HG02798 (cell line): ENCODE data around the gene SACS.
"Not testable (repeated sequence)": the region's sequence is repeated elsewhere in the genome, so short reads cannot be mapped to it uniquely, and the experiment has no call there.

Source experiments
- ATAC-seq: cut with Tn5 transposase; IDR thresholded peaks from one replicate; pipeline ENCODE4 v1.9.1; 2021; ENCODE audit warnings: mild to moderate bottlenecking; ENCODE audit not compliant: unreplicated experiment, poor library complexity

The SACS gene

GRCh38 chr13:23455401-23456185 lies 22.1 kb upstream of the SACS start:
- ATAC-seq: no peak

GRCh38 chr13:23453132-23453531 lies 19.6 kb upstream of the SACS start:
- ATAC-seq: no peak

GRCh38 chr13:23450340-23451046 lies 17.0 kb upstream of the SACS start:
- ATAC-seq: no peak

- no peak for ATAC-seq
These were observed 16.1 kb upstream of the SACS start for GRCh38 chr13:23449398-23450162.

- no peak for ATAC-seq
These were observed 14.4 kb upstream of the SACS start for GRCh38 chr13:23447927-23448326.

DNA sequence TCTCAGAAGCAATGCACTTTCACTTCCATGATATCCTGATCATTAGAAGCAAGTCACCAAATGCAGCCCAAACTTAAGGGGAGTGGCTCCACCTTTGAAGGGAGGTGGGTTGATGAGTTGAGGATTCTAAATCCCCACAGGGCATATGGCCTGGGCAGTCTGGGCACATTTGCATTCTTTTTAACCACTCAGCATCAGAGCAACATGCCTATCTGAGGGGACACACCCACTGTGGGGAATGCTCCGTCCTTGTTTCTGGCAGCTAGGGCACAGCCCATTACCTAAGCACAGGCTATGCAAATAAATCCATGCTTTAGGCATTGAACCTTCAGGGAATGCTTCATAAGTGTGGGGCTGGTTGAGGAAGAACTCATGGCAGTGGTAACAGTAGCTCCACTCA lies 12.3 kb upstream of the SACS start:
- ATAC-seq: no peak

- no peak for ATAC-seq
These were observed 10.4 kb upstream of the SACS start for GRCh38 chr13:23443878-23444277.

- no peak for ATAC-seq
These were observed 9.6 kb upstream of the SACS start for GRCh38 chr13:23443110-23443509.

GRCh38 chr13:23440821-23441618 lies 7.5 kb upstream of the SACS start:
- no peak for ATAC-seq

DNA sequence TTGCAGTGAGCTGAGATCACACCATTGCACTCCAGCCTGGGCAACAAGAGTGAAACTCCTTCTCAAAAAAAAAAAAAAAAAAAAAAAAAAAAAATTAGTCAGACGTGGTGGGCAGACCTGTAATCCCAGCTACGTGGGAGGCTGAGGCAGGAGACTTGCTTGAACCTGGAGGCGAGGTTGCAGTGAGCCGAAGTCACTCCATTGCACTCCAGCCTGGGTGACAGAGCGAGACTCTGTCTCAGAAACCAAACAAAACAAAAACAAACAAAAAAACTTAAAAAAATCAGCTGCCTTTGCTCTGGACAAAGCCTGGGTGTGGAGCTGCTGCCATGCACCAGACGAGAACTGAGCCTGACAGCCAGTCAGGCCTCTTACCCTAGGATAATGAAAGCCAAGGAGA lies 6.8 kb upstream of the SACS start:
- ATAC-seq: not testable (repeated sequence)

- no peak for ATAC-seq
These were observed 4.4 kb upstream of the SACS start for GRCh38 chr13:23437916-23438315.

DNA sequence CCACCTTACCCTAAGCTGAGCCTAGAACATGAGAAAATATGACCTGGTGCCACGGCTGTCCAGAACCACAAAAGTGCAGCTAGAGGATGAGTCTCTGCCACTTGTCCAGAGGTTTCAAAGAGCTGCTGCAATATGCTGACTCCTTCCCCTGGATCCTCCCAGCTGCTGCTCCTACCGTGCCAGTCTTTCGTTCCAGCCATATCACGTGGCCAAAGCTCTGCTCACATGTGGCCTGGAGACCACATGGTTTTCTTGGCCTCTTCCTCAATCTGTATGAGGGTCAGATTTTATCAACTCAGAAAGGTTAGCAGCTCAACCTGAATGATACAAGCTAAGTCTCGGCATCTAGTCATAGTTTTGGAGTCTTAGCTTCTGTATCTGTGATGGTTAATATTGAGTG lies 3.2 kb upstream of the SACS start:
- no peak for ATAC-seq

DNA sequence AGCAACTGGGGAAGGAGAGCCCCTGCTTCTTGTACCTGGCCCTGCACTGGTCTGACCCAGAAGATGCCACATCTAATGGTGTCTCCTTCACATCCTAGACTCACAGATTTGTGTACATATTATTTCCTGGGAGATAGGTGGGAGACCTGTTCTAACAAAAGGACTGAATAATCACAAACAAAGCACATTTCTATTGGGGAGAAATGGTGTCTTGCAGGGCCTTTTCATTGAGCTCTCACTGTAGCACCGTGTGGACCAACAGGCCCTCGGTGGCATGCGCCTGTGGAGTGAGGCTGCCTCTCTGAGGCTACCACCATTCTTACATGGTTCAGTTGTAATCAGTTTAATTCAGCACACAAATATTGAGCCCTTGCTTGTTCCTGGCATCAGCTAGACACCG lies 989 bp upstream of the SACS start:
- no peak for ATAC-seq

- ATAC-seq: no peak
These were observed 876 bp downstream of the SACS start for GRCh38 chr13:23432626-23433025.

DNA sequence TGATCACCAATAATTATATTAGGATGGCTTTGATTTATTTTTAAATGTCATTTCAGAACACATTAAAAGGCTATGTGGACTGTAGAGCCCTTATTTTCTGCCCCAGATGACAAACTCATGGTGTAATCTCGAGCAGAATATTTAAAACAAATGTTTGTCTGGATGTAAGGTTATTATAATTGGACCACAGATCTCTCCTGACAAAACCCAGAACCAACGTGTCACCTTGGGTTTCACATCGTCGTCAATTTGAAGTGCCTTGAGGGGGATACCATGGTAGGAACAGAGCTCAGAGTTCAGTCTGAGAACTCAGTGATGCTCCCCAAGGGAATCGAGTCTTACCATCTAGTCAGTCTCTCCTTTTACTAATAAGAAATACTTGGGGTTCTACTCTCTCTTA lies 2.8 kb downstream of the SACS start:
- ATAC-seq: no peak

DNA sequence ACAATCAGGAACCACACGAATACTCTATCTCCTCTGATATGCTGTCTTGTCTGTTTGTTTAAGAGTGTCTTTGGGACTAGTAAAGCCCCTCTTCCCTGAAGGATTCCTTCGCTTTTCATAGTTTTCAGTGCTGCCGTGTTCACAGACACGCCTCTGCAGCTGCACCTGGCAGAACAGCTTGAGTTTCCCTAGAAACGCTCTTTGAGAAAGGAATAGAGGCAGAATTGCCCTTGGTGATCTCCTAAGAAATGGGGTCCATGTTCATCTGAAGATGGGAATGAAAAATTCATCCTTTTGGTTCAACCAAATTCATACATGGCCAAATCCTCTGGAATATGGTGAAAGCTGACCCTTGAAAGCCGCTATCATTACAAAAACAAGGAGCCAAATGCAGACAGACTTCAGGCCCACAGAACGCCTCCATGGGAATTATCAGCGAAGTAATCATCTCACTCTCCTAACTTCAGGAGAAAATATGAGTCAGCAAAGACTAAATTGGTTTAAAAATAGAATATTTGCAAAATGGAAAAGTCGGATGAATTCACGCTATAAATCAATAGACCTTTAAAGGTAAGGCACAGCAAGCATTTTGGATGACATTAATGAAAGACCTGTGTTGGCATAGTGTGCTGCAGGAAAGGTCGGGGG lies 5.5 kb downstream of the SACS start:
- no peak for ATAC-seq

DNA sequence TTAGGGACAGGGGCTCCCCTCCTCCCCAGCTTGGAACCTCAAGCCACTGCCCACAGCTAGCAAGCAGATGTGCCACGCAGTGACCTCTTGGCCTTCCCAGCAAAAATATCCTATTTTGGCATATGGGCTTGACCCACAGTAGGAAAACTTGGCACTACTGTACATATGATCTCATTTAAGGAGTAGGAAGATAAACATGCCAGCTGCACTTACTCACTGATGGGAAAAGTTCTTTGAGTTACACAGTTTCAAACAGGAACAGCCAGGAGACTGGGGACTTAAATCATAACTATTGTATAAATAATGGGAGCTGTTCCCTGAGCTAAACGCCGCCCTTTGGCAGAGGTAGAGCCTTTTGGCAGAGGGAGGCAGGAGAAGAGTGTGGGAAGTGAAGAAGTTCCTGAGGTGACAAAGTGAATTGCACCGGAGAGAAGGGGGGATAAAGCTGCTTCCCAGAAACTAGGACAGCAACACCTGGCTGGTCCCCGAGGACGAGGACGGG lies 6.1 kb downstream of the SACS start:
- ATAC-seq: no peak

DNA sequence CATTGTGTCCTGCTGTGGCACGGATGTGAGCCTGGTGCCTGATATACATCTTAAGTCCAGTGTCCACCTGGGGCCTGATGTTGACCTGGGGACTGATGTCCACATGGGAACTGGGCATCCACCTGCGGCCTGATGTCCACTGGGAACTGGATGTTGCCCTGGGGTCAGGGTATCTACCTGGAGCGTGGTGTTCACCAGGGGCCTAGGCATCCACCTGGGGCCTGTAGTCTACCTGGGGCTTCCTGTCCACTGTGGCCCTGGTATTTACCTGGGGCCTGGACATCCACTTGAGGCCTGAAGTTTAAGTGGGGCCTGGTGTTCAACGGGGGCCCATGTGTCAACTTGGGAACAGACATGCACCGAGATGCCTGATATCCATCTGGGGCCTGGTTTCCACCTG lies 11.9 kb downstream of the SACS start:
- no peak for ATAC-seq

DNA sequence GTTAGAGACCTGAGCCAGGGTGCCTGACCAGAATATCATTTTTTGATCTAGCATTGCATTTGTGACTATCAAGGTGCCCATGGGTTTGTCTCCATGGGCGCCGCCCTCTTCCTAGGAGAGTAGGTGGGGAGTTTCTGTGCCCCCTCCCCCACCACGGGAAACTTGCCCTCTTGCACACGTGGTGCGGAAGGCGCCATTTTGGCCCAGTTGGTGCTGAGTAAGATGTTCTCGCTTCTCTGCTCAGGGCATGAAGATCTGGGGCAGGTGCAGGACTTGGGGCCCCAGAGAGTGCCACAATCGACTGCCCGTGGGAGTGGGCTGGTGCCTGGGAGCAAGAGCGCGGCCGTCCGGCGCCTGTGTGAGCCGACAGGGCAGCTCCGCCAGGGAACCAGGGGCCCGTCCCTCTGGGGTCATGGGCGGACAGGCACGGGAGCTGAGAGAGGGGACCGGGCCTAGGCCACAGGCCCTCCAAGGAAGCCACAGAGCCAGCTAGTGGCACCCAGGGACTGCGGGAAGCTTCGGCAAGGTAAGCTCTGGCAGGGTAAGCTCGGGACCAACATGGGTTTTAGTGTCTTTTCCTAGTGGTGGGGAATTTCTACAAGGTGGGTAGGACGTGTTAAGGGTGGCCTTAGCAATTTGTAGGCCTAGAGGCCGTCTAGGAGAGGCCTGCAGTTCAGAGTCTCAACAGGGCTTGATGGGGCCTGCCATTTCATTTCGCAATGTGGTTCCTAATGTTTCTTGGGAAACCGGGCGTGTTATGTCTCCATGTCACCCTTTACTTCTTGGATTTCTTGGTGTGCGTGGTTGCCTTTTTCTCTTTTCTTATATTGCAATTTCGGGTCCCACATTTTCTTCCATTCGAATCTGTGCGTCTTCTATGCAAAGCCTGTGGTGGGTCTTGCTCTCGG lies 14.5 kb downstream of the SACS start:
- no peak for ATAC-seq
